Measurements from ENCODE around the gene ATXN10.

Gene ATXN10

DNA sequence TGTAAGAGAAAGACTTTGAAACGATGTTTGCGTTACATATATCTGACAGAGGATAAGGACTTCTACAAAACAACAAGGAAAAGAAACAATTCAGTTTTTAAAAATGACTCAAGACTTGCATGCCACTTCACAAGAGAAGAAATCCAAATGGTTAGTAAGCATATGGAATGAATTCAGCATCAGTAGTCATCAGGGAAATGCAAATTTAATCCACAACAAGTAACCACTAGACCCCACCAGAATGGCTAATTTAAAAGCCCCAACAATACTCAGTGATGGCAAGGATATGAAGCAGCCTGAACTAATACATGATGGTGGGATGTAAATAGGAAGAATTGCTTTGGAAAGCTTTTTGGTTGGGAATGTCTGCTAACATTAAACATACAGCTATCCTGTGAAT, 142.6 kb downstream of the ATXN10 start:
- H3K4me3 ChIP-seq (ENCODE audit: low read depth, low read length), result no peak overlapping the region
- DNase-seq (ENCODE audit: low read depth), result no peak
- no peak for TF ChIP-seq CTCF (IDR thresholded peaks at IDR 0.05; ENCODE audit: insufficient read depth, low read depth, low read length, missing control alignments)

GRCh38 chr22:45816776-45817175, 145.1 kb downstream of the ATXN10 start:
- no peak overlapping the region for H3K4me3 ChIP-seq (ENCODE audit: low read depth, low read length)
- no peak for DNase-seq (ENCODE audit: low read depth)
- TF ChIP-seq CTCF (IDR thresholded peaks at IDR 0.05; ENCODE audit: insufficient read depth, low read depth, low read length, missing control alignments), result no peak

DNA sequence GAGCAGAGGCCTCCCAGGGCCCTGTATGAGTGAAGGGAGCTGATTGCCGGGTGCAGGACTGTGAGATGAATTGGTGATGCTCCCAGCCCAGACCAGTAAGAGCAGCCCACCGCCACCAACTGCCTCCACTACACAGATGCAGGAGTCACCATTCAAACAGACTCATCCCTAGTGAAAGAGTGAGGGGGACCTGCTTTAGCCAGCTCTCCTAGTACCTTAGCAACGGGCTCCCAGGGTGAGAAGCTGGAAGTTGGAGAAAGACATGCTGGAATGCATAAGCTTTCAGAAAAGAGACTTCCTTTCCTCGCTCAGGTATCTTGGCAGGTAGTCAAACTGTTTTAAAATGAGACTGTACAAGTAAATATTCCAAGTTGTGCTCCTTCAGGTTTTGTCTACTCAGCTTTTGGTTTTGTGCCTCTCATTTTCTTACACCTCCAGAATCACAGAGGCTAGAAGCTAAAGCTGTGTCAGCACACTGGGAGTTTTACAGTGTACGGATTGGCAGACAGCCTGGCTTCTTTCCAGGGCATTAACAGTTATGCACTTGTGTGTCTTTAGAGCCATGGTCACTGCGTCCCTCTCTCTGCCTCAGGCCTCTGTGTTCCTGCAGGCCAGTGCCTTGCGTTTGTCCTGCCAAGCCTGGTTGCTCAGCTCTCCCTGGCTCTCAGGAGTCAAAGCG, 146.2 kb downstream of the ATXN10 start:
- no peak overlapping the region for H3K4me3 ChIP-seq (ENCODE audit: low read depth, low read length)
- no peak for TF ChIP-seq CTCF (IDR thresholded peaks at IDR 0.05; ENCODE audit: insufficient read depth, low read depth, low read length, missing control alignments)
- no peak for DNase-seq (ENCODE audit: low read depth)

GRCh38 chr22:45818424-45819085, 146.9 kb downstream of the ATXN10 start:
- DNase-seq (ENCODE audit: low read depth), result no peak
- no peak overlapping the region for H3K4me3 ChIP-seq (ENCODE audit: low read depth, low read length)
- TF ChIP-seq CTCF (IDR thresholded peaks at IDR 0.05; ENCODE audit: insufficient read depth, low read depth, low read length, missing control alignments), result no peak

DNA sequence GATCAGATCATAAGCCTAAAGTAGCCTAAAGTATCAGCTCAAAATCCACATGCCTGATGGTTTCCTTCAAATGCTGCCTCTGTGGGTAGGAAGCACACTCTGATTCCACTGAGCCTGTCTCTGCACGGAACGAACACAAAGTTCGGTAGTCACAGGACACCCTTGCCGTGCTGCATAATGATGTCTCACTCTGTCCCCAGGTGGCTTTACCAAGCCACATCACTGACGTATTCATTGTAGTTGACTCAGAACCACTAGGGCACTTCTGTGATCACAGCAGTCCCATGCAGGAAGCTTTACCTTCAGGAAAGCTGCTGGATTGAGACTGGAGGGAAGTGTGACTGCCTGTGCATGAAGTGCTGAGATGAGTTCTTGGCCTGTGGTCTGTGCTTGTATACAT, 147.7 kb downstream of the ATXN10 start:
- DNase-seq (ENCODE audit: low read depth), result no peak
- TF ChIP-seq CTCF (IDR thresholded peaks at IDR 0.05; ENCODE audit: insufficient read depth, low read depth, low read length, missing control alignments), result no peak
- H3K4me3 ChIP-seq (ENCODE audit: low read depth, low read length), result no peak overlapping the region

DNA sequence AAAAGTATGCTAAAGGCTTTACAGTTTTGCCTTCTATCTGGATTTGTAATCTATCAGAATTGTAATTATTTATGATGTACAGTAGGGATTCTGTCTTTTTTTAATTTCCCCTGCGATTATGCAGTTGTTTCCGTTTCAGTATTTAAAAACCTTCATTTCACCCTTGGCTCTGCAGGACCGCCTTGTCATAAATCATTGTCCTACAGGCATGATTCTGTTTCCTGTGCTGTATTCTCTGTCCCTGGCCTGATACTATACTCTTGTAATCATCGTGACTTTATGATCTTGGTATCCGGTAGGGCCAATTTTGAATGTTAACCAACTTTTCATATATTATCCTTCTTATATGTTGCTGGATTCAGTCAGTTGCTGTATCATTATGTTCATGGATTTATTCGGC, 151.7 kb downstream of the ATXN10 start:
- H3K4me3 ChIP-seq (ENCODE audit: low read depth, low read length), result no peak overlapping the region
- no peak for DNase-seq (ENCODE audit: low read depth)
- no peak for TF ChIP-seq CTCF (IDR thresholded peaks at IDR 0.05; ENCODE audit: insufficient read depth, low read depth, low read length, missing control alignments)

- DNase-seq (ENCODE audit: low read depth), result no peak
- no peak for TF ChIP-seq CTCF (IDR thresholded peaks at IDR 0.05; ENCODE audit: insufficient read depth, low read depth, low read length, missing control alignments)
- no peak overlapping the region for H3K4me3 ChIP-seq (ENCODE audit: low read depth, low read length)
These were observed 154.9 kb downstream of the ATXN10 start for GRCh38 chr22:45826520-45826919.

Measured in GM12865 (cell line).